BJ (cell line): ENCODE data around the gene DIP2C. TPM values are rescaled to one million over a fixed set of nuclear protein-coding genes. Genes with fewer than 3 reads are reported as not detected.

Experiments
- CTCF ChIA-PET: fragments of 350-600 bp; formaldehyde crosslinking; extraction: SDS; loops from one replicate; lab custom pipeline; 2021; ENCODE audit warnings: antibody characterized with exemption, inconsistent platforms; lab: Yijun Ruan, JAX
- POLR2A ChIA-PET: fragments of 300-600 bp; sonication (Branson Sonifier 250); formaldehyde crosslinking; extraction: SDS; loops from one replicate; lab custom pipeline; 2021; ENCODE audit warnings: antibody characterized with exemption; lab: Charles Lee
- DNase-seq: peaks from one replicate; pipeline ENCODE4 v3.0.0-alpha.2; 2011; ENCODE audit warnings: low read depth
- H3K27me3 ChIP-seq: 2 replicates; pipeline ENCODE4 v1.6.0; 2011; ENCODE audit warnings: low read length; ENCODE audit not compliant: control insufficient read depth, insufficient read depth
- H3K36me3 ChIP-seq: 2 replicates; pipeline ENCODE4 v1.5.1; 2011; ENCODE audit warnings: low read length; ENCODE audit not compliant: control insufficient read depth, insufficient read depth
- H3K4me3 ChIP-seq: 2 replicates; pipeline ENCODE4 v1.5.1; 2011; ENCODE audit warnings: low read depth, mild to moderate bottlenecking, control low read depth, low read length
- polyA plus RNA-seq: library from polyadenylated mRNA; depleted of rRNA; stranded (reverse); fragments of >200 nt; gene quantifications from 2 replicates; pipeline ENCODE4 v1.2.3, GENCODE V29; 2011
- TF ChIP-seq, protein P1 (sequence below): IDR thresholded peaks from 2 replicates; pipeline ENCODE4 v1.5.1; 2011; ENCODE audit warnings: low read depth, mild to moderate bottlenecking, control low read depth, inconsistent platforms, low read length, moderate library complexity; ENCODE audit not compliant: insufficient read depth

Gene DIP2C
- polyA plus RNA-seq, 1 experiment = 9.3 TPM

DNA sequence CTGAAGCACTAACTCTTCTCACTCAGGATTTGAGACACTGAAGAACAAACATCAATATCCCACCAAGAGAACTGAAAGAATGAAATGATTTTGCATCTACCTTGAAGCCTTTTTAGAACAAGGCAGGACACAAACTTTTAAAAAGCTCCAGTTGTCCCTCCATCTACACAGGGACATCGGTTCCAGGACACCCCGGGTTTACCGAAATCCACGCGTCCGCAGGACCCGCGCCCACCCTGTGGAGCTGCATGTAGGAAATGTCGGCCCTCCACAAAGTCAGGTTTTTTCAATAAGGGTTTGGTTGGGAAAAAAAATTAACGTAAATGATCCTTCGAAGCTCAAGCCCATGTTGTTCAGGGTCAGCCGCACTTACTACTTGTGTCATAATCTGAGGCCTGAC, 94.0 kb downstream of the DIP2C start:
- ChIA-PET POLR2A (no interaction called here), CTCF (no interaction called here)
- TF ChIP-seq, protein P1, sequence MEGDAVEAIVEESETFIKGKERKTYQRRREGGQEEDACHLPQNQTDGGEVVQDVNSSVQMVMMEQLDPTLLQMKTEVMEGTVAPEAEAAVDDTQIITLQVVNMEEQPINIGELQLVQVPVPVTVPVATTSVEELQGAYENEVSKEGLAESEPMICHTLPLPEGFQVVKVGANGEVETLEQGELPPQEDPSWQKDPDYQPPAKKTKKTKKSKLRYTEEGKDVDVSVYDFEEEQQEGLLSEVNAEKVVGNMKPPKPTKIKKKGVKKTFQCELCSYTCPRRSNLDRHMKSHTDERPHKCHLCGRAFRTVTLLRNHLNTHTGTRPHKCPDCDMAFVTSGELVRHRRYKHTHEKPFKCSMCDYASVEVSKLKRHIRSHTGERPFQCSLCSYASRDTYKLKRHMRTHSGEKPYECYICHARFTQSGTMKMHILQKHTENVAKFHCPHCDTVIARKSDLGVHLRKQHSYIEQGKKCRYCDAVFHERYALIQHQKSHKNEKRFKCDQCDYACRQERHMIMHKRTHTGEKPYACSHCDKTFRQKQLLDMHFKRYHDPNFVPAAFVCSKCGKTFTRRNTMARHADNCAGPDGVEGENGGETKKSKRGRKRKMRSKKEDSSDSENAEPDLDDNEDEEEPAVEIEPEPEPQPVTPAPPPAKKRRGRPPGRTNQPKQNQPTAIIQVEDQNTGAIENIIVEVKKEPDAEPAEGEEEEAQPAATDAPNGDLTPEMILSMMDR = no peak
- Histone ChIP-seq H3K4me3 (no peak overlapping the region), H3K36me3 (no peaks in the 10 kb centered on the region), H3K27me3 (no peaks in the 10 kb centered on the region)
- no peak for DNase-seq

GRCh38 chr10:594584-595270, 94.7 kb downstream of the DIP2C start:
- ChIA-PET POLR2A (no interaction called here), CTCF (no interaction called here)
- DNase-seq = no peak
- TF ChIP-seq, protein P1 = no peak
- Histone ChIP-seq H3K27me3 (no peaks in the 10 kb centered on the region), H3K36me3 (no peaks in the 10 kb centered on the region), H3K4me3 (no peak overlapping the region)

- Histone ChIP-seq H3K27me3 (no peaks in the 10 kb centered on the region), H3K36me3 (no peaks in the 10 kb centered on the region), H3K4me3 (no peak overlapping the region)
- ChIA-PET CTCF (no interaction called here), POLR2A (no interaction called here)
- TF ChIP-seq, protein P1 = no peak
- no peak for DNase-seq
These were observed 95.5 kb downstream of the DIP2C start for GRCh38 chr10:593901-594457.

GRCh38 chr10:593421-593820, 96.0 kb downstream of the DIP2C start:
- TF ChIP-seq, protein P1 = no peak
- ChIA-PET CTCF (interaction anchor here (1.4 kb wide), 1 partner anchor 66 kb away, joined by 3 read pairs; no protein-coding TSS in a partner anchor), POLR2A (no interaction called here)
- H3K4me3 ChIP-seq = no peak overlapping the region
- H3K27me3 ChIP-seq = no peaks in the 10 kb centered on the region
- no peak for DNase-seq
- no peaks in the 10 kb centered on the region; the same call in 1 of the 2 replicates for H3K36me3 ChIP-seq

DNA sequence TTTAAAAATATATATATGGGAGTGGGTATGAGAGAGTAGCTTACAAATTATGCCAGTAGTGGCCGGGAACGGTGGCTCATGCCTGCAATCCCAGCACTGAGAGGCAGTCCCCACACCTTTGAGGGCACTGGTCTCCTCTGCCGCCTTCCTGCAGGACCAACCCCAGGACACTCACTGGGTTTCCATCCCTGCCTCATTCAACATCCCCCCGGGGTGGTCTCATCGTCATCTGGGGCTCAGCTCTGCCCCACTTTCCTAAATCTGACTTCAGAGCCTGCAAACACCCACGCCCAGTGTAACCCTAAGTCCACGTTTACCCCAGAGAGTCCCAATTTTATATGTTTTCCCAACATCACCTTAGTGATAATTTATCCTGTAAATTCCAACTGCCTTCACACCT, 96.5 kb downstream of the DIP2C start:
- TF ChIP-seq, protein P1 = no peak
- POLR2A ChIA-PET = no interaction called here
- no peak for DNase-seq
- Histone ChIP-seq H3K4me3 (no peak overlapping the region), H3K36me3 (no peaks in the 10 kb centered on the region; the same call in 1 of the 2 replicates), H3K27me3 (no peaks in the 10 kb centered on the region)
- CTCF ChIA-PET = interaction anchor here (1.4 kb wide), 1 partner anchor 65 kb away, joined by 3 read pairs; no protein-coding TSS in a partner anchor
